T-cell (primary cell): Measurements from ENCODE around the gene TMEM109. TPM values are rescaled to one million over a fixed set of nuclear protein-coding genes. Genes with fewer than 3 reads are reported as not detected.
A peak's percentile ranks its signal among the peaks of the same experiment; 100 is the strongest.
"Not testable (repeated sequence)": the region's sequence is repeated elsewhere in the genome, so short reads cannot be mapped to it uniquely, and the experiment has no call there.

ENCODE experiments used
- ATAC-seq, 4 experiments: fragments of 200-7000 bp in 3 of 4; fragments of 150-1000 bp in 1 of 4; cut with Tn5 transposase; replicated peaks in 1 of 4; 1 replicate in 3 of 4; 2 replicates in 1 of 4; pipeline ENCODE4 v1.10.0; 2021; ENCODE audit warnings: moderate library complexity in 3 of 4, mild to moderate bottlenecking in 2 of 4, moderate number of reproducible peaks in 1 of 4
- CTCF ChIA-PET, 2 donors: fragments of 300-600 bp; sonication (Branson Sonifier 250); formaldehyde crosslinking; loops; one replicate each; lab custom pipeline; 2022; ENCODE audit warnings: antibody characterized with exemption in 2 of 2; lab: Charles Lee
- POLR2A ChIA-PET, 2 donors: fragments of 300-600 bp; sonication (Branson Sonifier 250); formaldehyde crosslinking; loops; one replicate each; lab custom pipeline; 2022; ENCODE audit warnings: antibody characterized with exemption in 2 of 2; lab: Charles Lee
- DNase-seq, 35 experiments: peaks; one replicate each; pipeline versions ENCODE4 v3.0.0 to v3.0.0-alpha.2; 2013 to 2023
- H3K27ac ChIP-seq: one replicate; pipeline ENCODE4 v1.5.1; 2013; ENCODE audit warnings: low read length
- H3K27me3 ChIP-seq, 2 experiments: replicated peaks in 1 of 2; 1 replicate in 1 of 2; 2 replicates in 1 of 2; pipeline versions ENCODE4 v1.6.1 to v1.7.0; 2013; ENCODE audit warnings: low read length in 1 of 2, mixed read lengths in 1 of 2; ENCODE audit not compliant: control insufficient read depth in 2 of 2, insufficient read depth in 2 of 2; ENCODE audit errors: extremely low read depth in 1 of 2
- H3K36me3 ChIP-seq, 2 donors: 1 replicate in 1 of 2; 2 replicates in 1 of 2; pipeline versions ENCODE4 v1.6.1 to v1.7.0; 2013; ENCODE audit warnings: low read length in 1 of 2; ENCODE audit not compliant: control insufficient read depth in 2 of 2, insufficient read depth in 1 of 2; ENCODE audit errors: extremely low read depth in 1 of 2
- H3K4me1 ChIP-seq, 2 experiments: 1 replicate in 1 of 2; 2 replicates in 1 of 2; pipeline versions ENCODE4 v1.6.1 to v1.7.0; 2013; ENCODE audit warnings: low read length in 2 of 2, mixed read lengths in 1 of 2; ENCODE audit not compliant: insufficient read depth in 2 of 2, control insufficient read depth in 1 of 2; ENCODE audit errors: extremely low read depth in 1 of 2
- H3K4me3 ChIP-seq, 2 donors: 1 replicate in 1 of 2; 2 replicates in 1 of 2; pipeline versions ENCODE4 v1.5.1 to v1.7.0; 2013; ENCODE audit warnings: mild to moderate bottlenecking in 2 of 2, low read length in 1 of 2, moderate library complexity in 1 of 2; ENCODE audit not compliant: control insufficient read depth in 1 of 2; ENCODE audit errors: extremely low read depth in 1 of 2
- H3K9me3 ChIP-seq: 2 replicates; pipeline ENCODE4 v1.7.0; 2013
- H3K27ac Mint-ChIP-seq, 2 donors: one replicate each; pipeline ENCODE4 v1.8.0; 2020 to 2021; ENCODE audit warnings: mild to moderate bottlenecking in 2 of 2, mixed read lengths in 2 of 2
- H3K27me3 Mint-ChIP-seq, 2 donors: one replicate each; pipeline ENCODE4 v1.8.0; 2021 to 2022; ENCODE audit warnings: mixed read lengths in 2 of 2
- H3K36me3 Mint-ChIP-seq: one replicate; pipeline ENCODE4 v1.8.0; 2021; ENCODE audit warnings: mixed read lengths
- H3K4me1 Mint-ChIP-seq, 3 donors: one replicate each; pipeline ENCODE4 v1.8.0; 2020 to 2022; ENCODE audit warnings: mixed read lengths in 3 of 3, mild to moderate bottlenecking in 1 of 3
- H3K4me3 Mint-ChIP-seq, 3 donors: one replicate each; pipeline ENCODE4 v1.8.0; 2020 to 2022; ENCODE audit warnings: mild to moderate bottlenecking in 3 of 3, mixed read lengths in 3 of 3, moderate library complexity in 3 of 3
- H3K9me3 Mint-ChIP-seq, 3 donors: one replicate each; pipeline ENCODE4 v1.8.0; 2020 to 2022; ENCODE audit warnings: mixed read lengths in 3 of 3
- WGBS: methylation state at CpG from one replicate; pipeline ENCODE4 v1.1.5; 2013; ENCODE audit warnings: missing lambda C conversion rate; ENCODE audit not compliant: insufficient coverage; 5-methylcytosine and 5-hydroxymethylcytosine counted together
- total RNA-seq, 35 experiments: library from RNA in 6 of 35; stranded (reverse) in 6 of 35; fragments of 120-200 nt in 1 of 35; gene quantifications; one replicate each; pipeline versions ENCODE4 v1.2.1 to v1.2.4 and lab custom pipeline; 2013 to 2026

The TMEM109 gene
- total RNA-seq, 5 donors from 2014 or later (not counting 1 experiment from before 2014, with no cell fraction given): 55.6 to 82.1 (median 71.8) TPM

GRCh38 chr11:60905551-60906113, 8.3 kb upstream of the TMEM109 start:
- Mint-ChIP-seq H3K4me1 (peaks cover 46 to 55% (median 48%) of the 10 kb centered on the region in 3 donors), H3K4me3 (peak overlapping the region; percentile 82 to 87 (median 86)), H3K27ac (peak overlapping the region; percentile 72 to 76), H3K36me3 (peaks cover 18% of the 10 kb centered on the region), H3K9me3 (no peaks in the 10 kb centered on the region), H3K27me3 (no peaks in the 10 kb centered on the region)
- ATAC-seq (peak in 1 of 4 experiments; percentile 12), DNase-seq (peak in 4 of 35 experiments; percentile 12 to 44 (median 31))
- H3K27me3 ChIP-seq: no peaks in the 10 kb centered on the region
- peaks cover 12 to 41% of the 10 kb centered on the region in 2 donors for H3K36me3 ChIP-seq
- H3K27ac ChIP-seq: peak overlapping the region; percentile 87
- H3K4me1 ChIP-seq: peaks cover 19 to 29% of the 10 kb centered on the region in 2 experiments
- H3K9me3 ChIP-seq: no peaks in the 10 kb centered on the region
- ChIA-PET POLR2A (interaction anchor here in 1 of 2 donors (1.0 kb wide), 1 partner anchor 15 kb away, joined by 4 read pairs; no protein-coding TSS in a partner anchor), CTCF (interaction anchor here in 1 of 2 donors (0.7 to 2.0 kb wide), 4 partner anchors 8 to 11 kb away, joined by 3 to 11 read pairs (median 4); partner anchors contain the start of gene TMEM109)
- under 1% methylated on average over 8 of the region's 16 CpGs for WGBS
- H3K4me3 ChIP-seq: peak overlapping the region; percentile 72 to 89

- Histone ChIP-seq H3K27me3 (no peaks in the 10 kb centered on the region), H3K4me1 (peaks cover 24 to 36% of the 10 kb centered on the region in 2 experiments), H3K36me3 (peaks cover 10 to 35% of the 10 kb centered on the region in 2 donors), H3K9me3 (no peaks in the 10 kb centered on the region), H3K27ac (peak within 1 kb of the TSS; percentile 87), H3K4me3 (peak within 1 kb of the TSS; percentile 72 to 89)
- ATAC-seq: peak; percentile 92 to 97 (median 94)
- Mint-ChIP-seq H3K36me3 (peaks cover 14% of the 10 kb centered on the region), H3K4me1 (peaks cover 53 to 61% (median 55%) of the 10 kb centered on the region in 3 donors), H3K27me3 (no peaks in the 10 kb centered on the region), H3K4me3 (peak within 1 kb of the TSS; percentile 82 to 87 (median 86)), H3K27ac (peak within 1 kb of the TSS; percentile 98 to 99), H3K9me3 (no peaks in the 10 kb centered on the region)
- peak; percentile 97 to 100 (median 99) for DNase-seq
- ChIA-PET CTCF (interaction anchor here in 1 of 2 donors (0.7 to 2.0 kb wide), 2 partner anchors 7 to 9 kb away, joined by 3 to 11 read pairs; partner anchors contain the start of gene TMEM109), POLR2A (no interaction called here)
- WGBS: under 1% methylated on average over 75 of the region's 75 CpGs
These were observed 7.6 kb upstream of the TMEM109 start, which contains the start of gene PRPF19 for GRCh38 chr11:60906132-60906972. Gene PRPF19 (minus strand): TSS chr11:60906585. CDS start chr11:60906382, 203 bp downstream.

- Mint-ChIP-seq H3K4me1 (peaks cover 65 to 72% (median 70%) of the 10 kb centered on the region in 3 donors), H3K4me3 (no peak overlapping the region), H3K36me3 (no peaks in the 10 kb centered on the region), H3K27ac (no peak overlapping the region), H3K9me3 (no peaks in the 10 kb centered on the region), H3K27me3 (no peaks in the 10 kb centered on the region)
- no peak for ATAC-seq
- H3K9me3 ChIP-seq: no peaks in the 10 kb centered on the region
- peaks cover 44 to 58% of the 10 kb centered on the region in 2 experiments for H3K4me1 ChIP-seq
- H3K4me3 ChIP-seq: no peak overlapping the region
- no peaks in the 10 kb centered on the region for H3K27me3 ChIP-seq
- ChIA-PET CTCF (no interaction called here), POLR2A (interaction anchor here in 1 of 2 donors (0.5 kb wide), 1 partner anchor 183 kb away, joined by 5 read pairs; no protein-coding TSS in a partner anchor)
- 86% methylated on average over 1 of the region's 1 CpG for WGBS
- H3K36me3 ChIP-seq: peaks cover 0 to 10% of the 10 kb centered on the region in 2 donors
- no peak overlapping the region for H3K27ac ChIP-seq
- DNase-seq: no peak
These were observed 5.2 kb upstream of the TMEM109 start for GRCh38 chr11:60908803-60909202.

GRCh38 chr11:60909680-60910280, 4.2 kb upstream of the TMEM109 start:
- H3K36me3 Mint-ChIP-seq, H3K27me3 ChIP-seq, H3K27me3 Mint-ChIP-seq, ATAC-seq, CTCF ChIA-PET, H3K27ac ChIP-seq, H3K9me3 Mint-ChIP-seq, H3K4me3 ChIP-seq, H3K36me3 ChIP-seq, DNase-seq, H3K4me3 Mint-ChIP-seq, H3K9me3 ChIP-seq, POLR2A ChIA-PET: not testable (repeated sequence)
- H3K4me1 ChIP-seq: peaks cover 44 to 60% of the 10 kb centered on the region in 2 experiments
- WGBS: 100% methylated on average over 1 of the region's 3 CpGs
- Mint-ChIP-seq H3K27ac (peak overlapping the region in 1 of 2 donors; percentile 40), H3K4me1 (peaks cover 56 to 66% (median 65%) of the 10 kb centered on the region in 3 donors)

GRCh38 chr11:60910281-60910687, 3.7 kb upstream of the TMEM109 start:
- Histone ChIP-seq H3K27ac (no peak overlapping the region), H3K27me3 (no peaks in the 10 kb centered on the region), H3K9me3 (no peaks in the 10 kb centered on the region), H3K4me3 (no peak overlapping the region), H3K36me3 (no peaks in the 10 kb centered on the region), H3K4me1 (peaks cover 42 to 60% of the 10 kb centered on the region in 2 experiments)
- POLR2A ChIA-PET: no interaction called here
- Mint-ChIP-seq H3K4me3 (no peak overlapping the region), H3K27ac (peak overlapping the region in 1 of 2 donors; percentile 72), H3K9me3 (no peaks in the 10 kb centered on the region), H3K36me3 (no peaks in the 10 kb centered on the region), H3K4me1 (peaks cover 57 to 66% (median 66%) of the 10 kb centered on the region in 3 donors), H3K27me3 (no peaks in the 10 kb centered on the region)
- 53% methylated on average over 3 of the region's 3 CpGs for WGBS
- CTCF ChIA-PET: no interaction called here
- DNase-seq: peak in 1 of 35 experiments; percentile 26
- ATAC-seq: no peak
